ENCODE data around the gene FOS.

Gene FOS

GRCh38 chr14:75322746-75323145 lies 44.1 kb downstream of the FOS start:
- DNase-seq: peak; percentile 22

GRCh38 chr14:75323571-75323970 lies 44.9 kb downstream of the FOS start:
- no peak for DNase-seq

- DNase-seq: peak; percentile 9
Observed at GRCh38 chr14:75328558-75329155, 50.0 kb downstream of the FOS start.

GRCh38 chr14:75329369-75329768 lies 50.7 kb downstream of the FOS start:
- DNase-seq: no peak

- no peak for DNase-seq
Observed at GRCh38 chr14:75331471-75331870, 52.8 kb downstream of the FOS start.

All from NCI-H82 (cell line).